Measurements from ENCODE around the gene QTRT2. TPM values are rescaled to one million over a fixed set of nuclear protein-coding genes. Genes with fewer than 3 reads are reported as not detected.

QTRT2 gene
- total RNA-seq, 1 experiment from 2014 or later, result 84.1 TPM

GRCh38 chr3:114019486-114019885 is 37.1 kb upstream of the QTRT2 start:
- H2AK5ac ChIP-seq (ENCODE audit: insufficient read length, low read length), result no peak overlapping the region
- H3K9me3 Mint-ChIP-seq, result no peaks in the 10 kb centered on the region

More at GRCh38 chr3:114019486-114019885, 37.1 kb upstream of the QTRT2 start:
- Histone ChIP-seq H3K18ac (ENCODE audit: insufficient read length, low read depth, low read length) (no peak overlapping the region), H3K14ac (ENCODE audit: insufficient read depth, low read length) (no peak overlapping the region), H3K23me2 (ENCODE audit: insufficient read length, low read depth, low read length, poor library complexity, severe bottlenecking) (no peaks in the 10 kb centered on the region), H3K79me2 (ENCODE audit: insufficient read depth, low read length) (no peaks in the 10 kb centered on the region), H2BK12ac (ENCODE audit: insufficient read length, low read depth, low read length) (no peak overlapping the region), H3K27ac (ENCODE audit: insufficient read length, low read depth, low read length) (no peak overlapping the region), H4K20me1 (ENCODE audit: control insufficient read depth, insufficient read depth, insufficient read length) (no peaks in the 10 kb centered on the region), H3K27me3 (ENCODE audit: insufficient read depth, low read length) (no peaks in the 10 kb centered on the region), H3K4me2 (ENCODE audit: insufficient read depth, insufficient read length, low read length) (no peak overlapping the region), H2BK20ac (ENCODE audit: low read depth, low read length, poor library complexity, severe bottlenecking) (no peak overlapping the region), H3K9me3 (ENCODE audit: control insufficient read depth, low read depth, low read length) (no peaks in the 10 kb centered on the region), H3T11ph (ENCODE audit: low read length) (no peak overlapping the region), H2BK15ac (ENCODE audit: low read depth, low read length) (no peak overlapping the region), H3K4me1 (ENCODE audit: insufficient read depth, low read length) (no peaks in the 10 kb centered on the region), H2AFZ (ENCODE audit: low read length) (no peak overlapping the region), H4K5ac (ENCODE audit: insufficient read length, low read depth, low read length) (no peak overlapping the region), H3K56ac (ENCODE audit: insufficient read length, low read depth, low read length) (no peak overlapping the region), H4K91ac (ENCODE audit: insufficient read length, low read depth, low read length) (no peak overlapping the region), H3K23ac (ENCODE audit: insufficient read length, low read depth, low read length) (no peak overlapping the region), H4K8ac (replicated peaks; ENCODE audit: insufficient read length, low read depth, low read length) (no peak overlapping the region), H3K4ac (ENCODE audit: low read depth, low read length) (no peak overlapping the region), H2BK5ac (ENCODE audit: insufficient read length, low read length) (no peak overlapping the region), H3K79me1 (ENCODE audit: insufficient read depth, low read depth, low read length, poor library complexity, severe bottlenecking) (no peaks in the 10 kb centered on the region), H2BK120ac (ENCODE audit: low read depth, low read length, poor library complexity, severe bottlenecking) (no peak overlapping the region), H3K9ac (ENCODE audit: extremely low read depth, insufficient read length, low read length) (no peak overlapping the region)
- Mint-ChIP-seq H3K27ac (no peak overlapping the region), H3K36me3 (ENCODE audit: insufficient read depth in 1 of 3, low read depth in 3 of 3) (no peaks in the 10 kb centered on the region), H3K4me1 (peaks cover 6% of the 10 kb centered on the region in 2 experiments; a peak in 3 of 4 replicates), H3K4me3 (no peak overlapping the region), H3K27me3 (ENCODE audit: low read depth) (no peaks in the 10 kb centered on the region)
- no CpG with 5 or more reads among the region's 2 CpGs for WGBS (ENCODE audit: extremely low coverage, insufficient read length, low lambda C conversion rate)
- no peak for TF ChIP-seq CTCF (conservative IDR thresholded peaks at IDR 0.05)
- DNase-seq, result no peak

Measured in H9 (cell line).